ENCODE results near the gene TSPAN1.

GRCh38 chr1:46148318-46148717 is 26.6 kb upstream of the TSPAN1 start:
- TF ChIP-seq CTCF (conservative IDR thresholded peaks at IDR 0.05; ENCODE audit: low read length) (no peak), EZH2phosphoT487 (IDR thresholded peaks at IDR 0.05; ENCODE audit: borderline replicate concordance) (no peak)
